HG03457 (cell line): ENCODE results near the gene ADAM10.
"Not testable (repeated sequence)": the region's sequence is repeated elsewhere in the genome, so short reads cannot be mapped to it uniquely, and the experiment has no call there.

Experiments used
- ATAC-seq: cut with Tn5 transposase; IDR thresholded peaks from one replicate; pipeline ENCODE4 v1.9.1; 2021; ENCODE audit warnings: moderate number of reproducible peaks; ENCODE audit not compliant: unreplicated experiment

The ADAM10 gene

DNA sequence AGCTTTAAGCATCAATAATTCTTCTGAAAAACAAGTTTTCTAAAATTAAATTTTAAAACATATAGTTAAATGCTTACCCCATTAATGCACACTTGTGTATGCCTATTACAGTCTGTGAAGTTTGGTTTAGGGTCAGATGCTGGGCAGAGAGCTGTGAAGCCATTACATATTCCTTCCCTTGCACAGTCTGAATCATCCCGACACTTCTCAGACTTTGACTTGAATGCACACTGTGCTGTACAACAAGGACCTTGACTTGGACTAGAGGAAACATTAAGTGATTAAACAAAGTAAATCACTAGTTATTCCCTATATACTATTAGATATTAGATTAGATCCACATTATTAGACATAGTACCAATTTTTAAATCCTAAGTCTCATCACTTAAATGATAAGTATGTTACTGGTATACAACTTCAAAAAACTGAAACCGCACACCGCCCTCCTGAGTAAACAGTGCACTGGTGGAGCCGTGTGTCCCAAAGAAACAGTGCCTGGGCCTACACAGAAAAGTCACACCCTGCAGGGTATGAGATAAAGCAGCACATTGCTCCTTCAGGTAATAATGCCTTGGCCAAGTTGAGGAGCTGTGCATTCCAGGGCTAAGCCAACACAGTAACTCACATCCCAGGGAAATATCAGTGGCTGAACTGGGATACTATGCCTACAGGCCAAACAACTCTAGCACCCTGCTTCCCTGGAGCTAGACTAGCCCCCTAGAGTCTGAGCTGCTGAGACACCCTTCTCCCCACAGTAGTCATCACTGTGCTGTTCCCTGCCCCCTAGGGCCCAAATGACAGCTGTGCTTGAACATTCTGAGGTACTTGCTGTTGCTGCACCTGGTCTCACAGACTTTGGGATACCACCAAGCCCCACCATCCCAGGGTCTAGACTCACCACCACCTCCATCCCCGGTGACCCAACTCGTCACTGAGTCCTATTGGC, 137.5 kb downstream of the ADAM10 start:
- ATAC-seq: no peak

DNA sequence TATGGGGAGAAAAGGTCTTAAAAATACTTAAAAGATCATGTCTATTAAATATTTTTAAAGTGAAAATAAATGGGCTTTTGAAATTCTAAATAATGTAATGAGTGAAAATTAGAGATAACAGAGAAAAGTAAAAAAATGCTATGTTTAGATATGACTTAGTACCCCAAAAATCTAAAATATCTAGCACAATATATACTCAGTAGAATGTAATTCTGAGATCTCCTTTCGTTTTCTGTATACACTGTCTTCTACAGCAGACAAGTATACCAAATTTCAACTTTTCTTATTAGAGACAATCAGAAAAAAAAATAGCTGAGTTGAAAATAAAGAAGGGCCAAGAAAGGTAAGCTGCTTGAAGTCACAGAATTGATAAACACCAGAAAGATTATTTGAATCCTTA, 140.8 kb downstream of the ADAM10 start:
- no peak for ATAC-seq

DNA sequence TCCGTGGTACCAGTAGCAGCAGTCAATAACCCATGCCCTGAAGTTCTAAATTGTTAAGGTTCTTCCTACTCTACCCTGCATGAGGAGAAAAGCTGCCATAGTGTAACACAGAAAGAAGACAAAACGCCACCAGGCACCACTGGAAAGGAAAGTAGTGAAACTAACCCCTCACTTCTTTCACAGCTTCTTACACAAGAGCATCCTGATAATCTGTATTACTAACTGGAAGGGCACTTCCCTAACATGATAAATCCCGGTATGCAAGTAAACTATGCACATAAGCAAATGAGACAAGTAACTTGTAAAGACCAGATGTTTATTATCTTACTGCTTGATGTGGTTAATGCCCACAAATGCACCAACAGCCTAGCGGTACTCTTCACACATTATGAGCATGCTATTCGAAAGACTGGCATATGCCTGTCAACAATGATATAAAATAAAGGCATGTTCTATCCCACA, 141.3 kb downstream of the ADAM10 start:
- ATAC-seq: no peak

DNA sequence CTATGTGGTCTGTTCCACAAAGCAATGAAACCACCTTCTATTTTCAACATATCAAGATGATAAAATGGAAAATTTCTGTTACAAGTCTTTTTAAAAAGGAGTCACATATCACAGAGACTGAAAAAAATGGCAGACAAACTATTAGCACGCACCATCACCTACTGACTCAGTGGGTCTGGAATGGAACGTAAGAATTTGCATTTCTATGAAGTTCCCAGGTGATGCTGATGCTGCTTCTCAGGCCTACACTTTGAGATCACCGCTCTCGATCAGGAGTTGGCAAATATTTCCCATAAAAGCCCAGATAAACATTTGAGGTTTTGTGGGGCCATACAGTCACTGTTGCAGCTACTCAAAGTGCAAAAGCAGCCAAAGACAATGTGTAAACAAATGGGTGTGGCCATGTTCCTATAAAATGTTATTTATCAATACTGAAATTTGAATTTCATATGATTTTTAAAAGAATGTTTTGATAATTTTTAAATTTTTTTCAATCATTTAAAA, 142.9 kb downstream of the ADAM10 start:
- no peak for ATAC-seq

DNA sequence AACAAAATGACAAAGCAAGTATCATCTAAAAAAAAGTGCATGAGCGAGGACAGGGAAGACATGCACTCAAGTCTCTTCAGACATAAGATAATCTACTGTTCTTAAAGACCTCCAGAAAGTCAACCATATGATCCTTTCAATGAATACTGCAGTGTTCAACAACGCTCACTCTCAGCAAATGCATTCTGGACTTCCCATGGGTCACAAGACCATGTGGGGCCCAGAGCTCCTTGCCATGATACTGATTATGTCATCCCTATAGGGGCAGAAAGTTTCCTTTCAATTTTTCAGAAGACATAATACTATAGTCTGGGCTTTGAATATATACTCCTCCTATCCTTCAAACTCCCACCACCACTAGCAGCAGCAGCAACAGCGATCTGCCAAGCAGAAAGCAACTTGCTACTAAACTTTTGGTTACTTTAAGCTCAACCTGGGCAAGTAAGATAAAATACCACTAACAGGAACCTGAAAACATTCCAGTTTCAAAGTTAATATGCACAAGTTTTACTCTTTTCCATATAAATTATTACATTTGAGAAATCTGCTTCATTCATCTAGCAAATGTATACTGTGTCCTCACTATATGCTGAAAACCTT, 143.5 kb downstream of the ADAM10 start:
- no peak for ATAC-seq

DNA sequence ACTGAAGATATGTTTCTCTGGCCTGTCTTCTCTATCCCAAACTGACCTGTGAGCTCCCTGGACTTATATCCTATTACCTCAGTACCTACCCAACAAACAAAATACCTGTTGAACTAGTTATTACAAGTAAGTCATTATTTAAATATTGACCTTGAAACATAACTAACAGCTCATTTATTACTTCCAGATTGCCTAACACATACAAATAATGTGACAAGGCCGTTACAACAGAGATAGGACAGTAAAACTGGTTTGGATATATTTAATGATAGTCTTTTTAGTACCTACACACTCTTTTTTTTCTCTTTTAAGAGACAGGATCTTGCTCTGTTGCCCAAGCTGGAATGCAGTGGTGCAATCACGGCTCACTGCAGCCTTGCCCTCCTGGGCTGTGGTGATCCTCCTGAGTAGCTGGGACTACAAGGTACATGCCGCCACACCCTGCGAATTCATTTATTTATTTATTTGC, 145.0 kb downstream of the ADAM10 start:
- ATAC-seq: no peak

DNA sequence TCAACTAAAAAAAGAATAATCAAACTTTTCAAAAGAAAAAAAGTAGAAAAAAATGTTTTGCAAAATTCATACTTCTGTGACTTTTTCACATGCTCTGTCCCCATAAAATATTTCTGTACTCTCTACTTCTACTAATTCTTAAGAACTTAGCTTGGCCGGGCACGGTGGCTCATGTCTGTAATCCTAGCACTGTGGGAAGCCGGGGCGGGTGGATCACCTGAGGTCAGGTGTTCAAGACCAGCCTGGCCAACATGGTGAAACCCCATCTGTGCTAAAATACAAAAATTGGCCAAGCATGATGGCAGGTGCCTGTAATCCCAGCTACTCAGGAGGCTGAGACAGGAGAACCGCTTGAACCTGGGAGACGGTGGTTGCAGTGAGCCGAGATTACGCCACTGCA, 145.6 kb downstream of the ADAM10 start:
- ATAC-seq: not testable (repeated sequence)

DNA sequence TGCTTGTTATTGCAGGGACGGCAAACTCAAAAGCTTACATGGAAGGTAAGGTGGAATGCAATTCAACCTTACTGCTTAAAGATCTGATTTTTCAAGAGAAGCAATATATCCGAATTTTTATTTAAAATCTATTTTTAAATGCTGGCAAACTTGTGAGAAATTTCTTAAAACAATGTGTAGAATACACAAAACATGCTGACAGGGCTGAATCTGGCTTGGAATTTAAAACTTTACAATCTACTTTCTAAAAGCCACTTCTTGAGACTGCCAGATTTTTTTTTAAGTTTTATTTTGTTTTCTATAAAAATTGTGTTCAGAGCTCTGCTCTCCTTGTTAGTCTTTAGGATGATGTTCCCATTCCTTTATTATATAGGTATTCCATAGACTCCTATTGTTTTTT, 146.7 kb downstream of the ADAM10 start:
- ATAC-seq: no peak

DNA sequence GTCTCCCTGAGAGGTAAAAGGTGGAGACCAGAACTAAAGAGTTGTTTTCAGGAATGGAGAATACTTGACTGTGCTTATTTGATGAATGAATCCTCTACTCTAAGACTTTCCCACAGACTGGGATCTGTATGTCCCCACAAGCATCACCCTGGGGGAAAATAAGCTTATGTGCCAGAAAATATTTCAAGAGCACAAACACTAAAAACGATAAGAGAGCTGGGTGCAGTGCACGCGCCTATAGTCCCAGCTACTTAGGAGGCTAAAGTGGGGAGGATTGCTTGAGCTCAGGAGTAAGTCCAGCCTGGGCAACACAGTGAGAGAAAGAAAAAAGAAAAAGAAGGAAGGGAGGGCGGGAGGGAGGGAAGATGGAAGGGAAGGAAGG, 150.7 kb downstream of the ADAM10 start:
- ATAC-seq: no peak

DNA sequence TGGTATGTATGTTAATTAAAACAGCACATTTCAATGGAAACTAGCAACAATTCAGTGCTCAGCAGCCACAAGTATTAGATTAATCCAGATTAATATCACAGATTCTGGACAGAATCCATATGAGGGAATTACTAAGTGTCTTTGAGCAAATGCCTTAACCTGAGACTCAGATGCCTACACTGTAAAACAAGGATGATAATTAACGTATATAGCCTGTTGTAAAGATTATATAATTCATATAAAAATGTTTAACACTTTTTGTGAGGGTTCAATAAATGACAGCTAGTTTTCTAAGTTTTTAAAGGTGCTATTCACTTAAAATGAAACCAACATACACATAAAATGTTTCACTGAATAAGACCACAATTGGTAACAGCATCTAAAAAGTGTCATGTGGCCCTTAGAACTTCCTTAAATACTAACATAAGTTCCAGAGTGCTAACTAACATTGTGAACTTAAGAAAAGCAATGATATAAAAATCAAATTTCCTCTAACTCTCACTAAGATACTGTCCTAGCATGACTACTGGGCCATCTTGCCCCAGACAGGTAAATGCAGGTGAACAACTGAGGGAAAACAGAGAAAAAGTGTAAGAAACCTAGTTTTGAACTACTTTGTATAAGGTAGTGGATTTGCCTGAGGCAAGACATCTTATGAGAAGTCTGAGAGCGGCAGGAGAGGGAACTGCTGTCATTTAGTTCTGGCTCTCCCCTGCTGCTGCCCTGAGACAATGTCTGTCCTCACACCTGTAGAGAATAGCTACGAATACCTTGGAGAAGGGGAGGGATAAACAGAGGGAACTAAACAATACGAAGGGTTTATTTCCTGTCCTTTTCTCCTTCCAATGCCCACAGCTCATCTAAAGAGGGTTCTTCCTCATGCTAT, 151.3 kb downstream of the ADAM10 start:
- ATAC-seq: no peak

DNA sequence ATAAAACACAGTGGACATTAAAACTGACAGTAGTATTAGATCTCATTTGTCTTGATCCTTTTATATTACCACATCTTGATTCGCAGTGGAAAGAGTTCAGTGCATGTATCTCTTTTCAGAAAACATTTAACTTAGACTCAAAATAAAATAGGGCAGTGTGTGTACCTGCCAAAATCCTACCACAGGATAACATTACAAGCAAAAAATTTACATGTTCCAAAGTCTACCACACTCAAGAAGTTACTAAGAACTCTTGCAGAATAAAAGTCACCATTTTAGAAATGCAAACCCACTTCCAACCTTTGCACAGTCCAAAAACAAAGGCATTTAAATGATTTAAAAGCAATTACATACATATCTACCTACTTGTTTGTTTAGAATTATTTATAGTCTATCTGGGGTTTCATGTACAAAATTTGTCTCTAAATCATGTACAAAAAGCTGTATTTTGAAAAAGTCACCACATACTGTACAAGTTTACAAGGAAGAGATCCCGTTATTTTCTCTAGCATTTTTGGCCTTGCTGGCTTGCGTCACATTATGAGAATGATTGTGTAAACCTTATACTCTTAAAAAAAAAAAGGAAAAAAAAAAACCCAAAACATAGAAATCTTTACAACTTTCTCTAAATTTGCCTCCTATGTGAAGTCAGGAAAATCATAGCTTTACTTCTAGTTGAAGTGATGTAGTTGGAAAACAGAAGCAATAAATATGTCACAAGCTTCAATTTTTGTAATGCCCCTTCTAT, 153.8 kb downstream of the ADAM10 start:
- ATAC-seq: no peak

DNA sequence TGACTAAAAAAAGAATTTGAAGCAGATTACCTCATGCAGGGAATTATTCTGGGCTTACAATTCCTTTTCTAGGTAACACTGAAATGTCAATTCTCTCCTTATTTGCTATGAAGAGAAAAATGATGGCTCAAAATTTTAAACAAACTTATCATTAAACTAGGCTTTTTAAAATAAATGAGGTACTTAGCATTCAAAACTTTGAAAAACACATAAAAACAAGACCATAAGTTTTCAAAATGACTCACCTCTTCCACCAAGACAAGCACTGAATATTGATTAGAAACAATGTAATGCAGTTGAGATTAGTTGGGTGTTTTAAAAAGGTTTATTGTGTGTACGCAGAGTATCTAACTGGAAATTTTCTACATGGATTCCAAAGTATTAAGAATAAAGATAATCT, 154.6 kb downstream of the ADAM10 start:
- ATAC-seq: no peak

DNA sequence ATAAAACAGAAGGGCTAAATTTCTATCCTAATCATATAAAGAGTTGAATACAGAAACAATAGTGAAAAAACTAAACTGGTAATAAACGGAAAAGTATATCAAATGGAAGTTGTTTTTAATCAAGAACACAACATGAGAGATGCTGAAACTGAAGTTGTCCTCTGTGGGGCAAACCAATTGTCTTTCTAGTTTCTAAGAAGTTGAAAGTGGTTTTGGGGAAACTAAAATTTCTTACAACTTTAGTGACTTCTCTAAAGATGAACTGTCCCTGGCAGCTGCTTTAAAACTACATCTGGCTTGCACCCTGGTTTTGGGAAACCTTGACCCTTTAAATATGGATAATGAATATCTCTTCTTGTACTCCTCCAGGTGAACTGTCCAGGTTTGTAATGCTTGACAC, 155.6 kb downstream of the ADAM10 start:
- ATAC-seq: no peak

DNA sequence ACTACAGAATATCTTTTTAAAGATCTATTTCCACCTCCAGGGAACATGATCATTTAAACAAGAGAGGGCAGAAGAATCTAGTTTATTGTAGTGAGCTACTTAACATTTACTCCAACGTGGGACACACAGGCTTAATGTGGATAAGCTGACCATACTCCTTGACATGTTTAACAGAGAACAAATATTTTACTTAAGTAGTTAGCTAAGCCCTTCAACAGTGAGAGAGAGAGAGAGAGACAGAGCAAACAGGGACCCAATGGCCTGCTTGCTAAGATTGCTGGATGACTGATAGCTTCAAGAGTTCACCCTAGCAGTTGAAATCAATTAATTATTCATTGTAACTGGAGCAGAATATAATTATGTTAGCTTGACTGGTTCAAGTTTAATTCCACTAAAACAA, 158.6 kb downstream of the ADAM10 start:
- ATAC-seq: no peak

DNA sequence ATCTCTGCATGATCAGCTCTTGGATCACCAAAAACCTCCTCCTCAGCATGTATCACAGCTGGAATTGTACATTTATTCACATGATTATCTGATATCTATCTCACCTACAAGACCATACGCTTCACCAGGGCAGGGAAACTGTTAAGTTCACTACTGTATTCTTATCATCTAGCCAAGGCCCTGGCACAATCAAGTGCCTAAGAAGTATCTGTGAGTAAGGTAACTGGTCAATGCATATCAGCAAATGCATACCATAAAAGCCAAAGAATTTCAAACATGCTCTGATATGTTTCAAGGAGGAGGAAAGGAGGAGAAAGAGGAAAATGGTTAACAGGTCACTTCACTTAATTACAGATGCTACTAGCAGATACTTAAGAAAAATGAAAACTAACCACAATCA, 159.3 kb downstream of the ADAM10 start:
- ATAC-seq: no peak

DNA sequence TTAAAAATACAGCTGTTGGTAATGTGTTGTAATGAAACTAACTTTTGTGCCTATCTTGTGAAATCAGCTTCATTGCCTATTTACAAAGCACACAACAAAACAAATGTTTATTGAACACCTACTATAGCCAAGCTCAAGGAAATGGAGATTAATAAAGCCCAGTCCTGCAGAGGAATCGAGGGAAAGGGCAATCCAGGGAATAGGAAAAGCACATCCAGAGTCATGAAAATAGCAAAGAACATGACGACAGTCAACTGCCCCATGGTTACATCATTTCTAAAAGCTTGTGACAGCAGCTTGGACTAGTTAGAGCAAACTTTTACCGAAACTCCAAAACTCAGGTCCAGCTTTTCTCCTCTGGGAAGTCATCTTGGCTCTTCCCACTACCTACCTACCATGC, 160.5 kb downstream of the ADAM10 start:
- no peak for ATAC-seq

DNA sequence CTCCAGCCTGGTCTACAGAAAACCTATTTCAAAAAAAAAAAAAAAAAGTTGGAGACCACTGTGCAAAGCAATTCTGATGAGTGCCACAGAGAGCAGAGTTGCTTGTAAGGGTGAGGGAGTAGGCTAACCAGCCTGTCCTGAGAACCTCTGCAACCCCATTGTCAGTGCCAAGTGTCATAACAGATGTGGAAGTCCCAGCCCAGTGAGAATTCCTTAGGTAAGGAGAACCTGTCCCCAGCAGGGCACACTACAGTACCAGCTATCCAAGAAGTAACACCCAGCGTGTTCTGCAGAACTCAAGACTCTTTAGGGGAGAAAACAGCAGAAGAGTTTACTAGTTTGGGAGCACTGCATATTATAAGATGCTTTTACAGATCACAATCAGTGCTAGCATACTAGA, 161.4 kb downstream of the ADAM10 start:
- ATAC-seq: no peak

DNA sequence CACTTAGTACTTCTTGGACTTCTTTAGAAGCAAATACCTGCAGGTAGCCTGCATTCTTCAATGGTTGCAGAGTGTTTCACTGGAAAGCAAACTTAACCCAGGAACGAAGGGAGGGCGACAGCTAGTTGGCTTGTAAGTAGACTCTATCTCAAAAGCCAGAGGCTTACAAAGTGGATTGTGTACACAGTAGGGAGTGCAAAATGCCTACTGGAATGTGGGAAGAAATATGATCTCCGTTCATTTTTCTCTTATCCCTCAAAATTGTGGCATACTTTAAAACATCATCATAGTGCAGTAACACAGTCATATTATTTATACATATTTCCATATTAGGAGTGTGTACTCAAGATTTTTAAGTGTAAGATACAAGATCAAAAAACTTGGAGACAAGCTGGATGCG, 162.0 kb downstream of the ADAM10 start:
- no peak for ATAC-seq

DNA sequence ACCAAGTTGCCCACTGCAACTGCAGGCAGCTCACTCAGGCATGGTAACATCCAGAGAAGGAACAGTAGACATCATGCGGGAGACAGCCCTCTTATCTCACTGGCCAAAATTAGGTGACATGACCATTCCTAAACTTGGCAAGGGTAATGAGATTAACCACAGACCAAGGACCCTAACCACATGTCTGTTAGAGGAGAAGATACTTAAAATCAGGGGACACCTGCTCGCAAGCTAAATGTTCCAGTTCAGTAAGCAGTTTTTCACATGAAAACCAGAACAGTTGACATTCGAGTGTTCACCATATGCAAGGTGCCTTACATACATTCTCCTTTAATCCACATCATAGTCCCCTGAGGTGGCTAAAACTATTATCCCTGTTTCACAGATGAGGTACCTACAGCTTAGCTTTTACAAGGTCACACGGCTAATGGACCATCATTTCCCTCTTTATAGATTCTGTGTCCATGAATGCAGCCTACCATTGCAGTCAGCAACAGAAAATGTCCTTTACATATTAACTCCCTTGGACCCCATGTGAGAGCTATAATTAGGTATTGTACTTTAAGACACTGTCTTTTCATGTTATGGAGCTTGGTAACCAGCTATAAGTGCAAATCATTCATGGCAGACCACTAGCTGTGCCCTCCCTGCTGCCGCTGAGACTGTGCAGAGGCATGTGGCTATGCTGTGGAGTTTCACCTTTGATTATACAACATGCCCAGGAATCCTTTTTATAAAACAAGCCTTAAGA, 163.6 kb downstream of the ADAM10 start:
- ATAC-seq: no peak
